ENCODE measurements around the gene GPR62. TPM values are rescaled to one million over a fixed set of nuclear protein-coding genes. Genes with fewer than 3 reads are reported as not detected.

The GPR62 gene
- total RNA-seq, 2 donors from 2014 or later, result not detected

- Mint-ChIP-seq H3K4me1 (peaks cover 16% of the 10 kb centered on the region), H3K27ac (peak overlapping the region; percentile 85), H3K9me3 (no peaks in the 10 kb centered on the region), H3K27me3 (no peaks in the 10 kb centered on the region), H3K4me3 (peak overlapping the region; percentile 81), H3K36me3 (ENCODE audit: low read depth) (peaks cover 22% of the 10 kb centered on the region)
- ATAC-seq (replicated peaks), result no peak
Observed at GRCh38 chr3:51943451-51944391, 11.5 kb upstream of the GPR62 start.

DNA sequence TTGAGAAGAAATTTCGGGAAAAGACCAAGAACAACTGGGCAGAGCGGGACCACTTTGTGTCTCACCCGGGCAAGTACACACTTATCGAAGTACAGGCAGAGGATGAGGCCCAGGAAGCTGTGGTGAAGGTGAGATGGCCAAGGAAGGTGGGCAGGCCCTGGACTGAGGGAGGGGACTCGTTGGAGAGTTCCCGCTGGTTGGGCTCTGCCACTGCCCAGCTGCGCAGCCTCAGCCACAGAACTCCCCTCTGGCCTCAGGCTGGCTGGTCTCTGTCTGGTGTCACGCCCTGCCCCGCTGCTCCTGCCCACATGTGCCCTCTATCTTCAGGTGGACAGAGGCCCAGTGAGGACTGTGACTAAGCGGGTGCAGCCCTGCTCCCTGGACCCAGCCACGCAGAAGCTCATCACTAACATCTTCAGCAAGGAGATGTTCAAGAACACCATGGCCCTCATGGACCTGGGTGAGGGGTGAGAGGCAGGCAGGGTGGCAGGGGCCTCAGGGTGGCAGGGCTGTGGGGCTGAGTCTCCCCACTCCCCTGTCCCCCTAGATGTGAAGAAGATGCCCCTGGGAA, 10.6 kb upstream of the GPR62 start:
- peaks cover 10% of the 10 kb centered on the region for H3K4me1 Mint-ChIP-seq
- H3K27ac Mint-ChIP-seq, result peak overlapping the region; percentile 85
- H3K36me3 Mint-ChIP-seq (ENCODE audit: low read depth), result peaks cover 15% of the 10 kb centered on the region

DNA sequence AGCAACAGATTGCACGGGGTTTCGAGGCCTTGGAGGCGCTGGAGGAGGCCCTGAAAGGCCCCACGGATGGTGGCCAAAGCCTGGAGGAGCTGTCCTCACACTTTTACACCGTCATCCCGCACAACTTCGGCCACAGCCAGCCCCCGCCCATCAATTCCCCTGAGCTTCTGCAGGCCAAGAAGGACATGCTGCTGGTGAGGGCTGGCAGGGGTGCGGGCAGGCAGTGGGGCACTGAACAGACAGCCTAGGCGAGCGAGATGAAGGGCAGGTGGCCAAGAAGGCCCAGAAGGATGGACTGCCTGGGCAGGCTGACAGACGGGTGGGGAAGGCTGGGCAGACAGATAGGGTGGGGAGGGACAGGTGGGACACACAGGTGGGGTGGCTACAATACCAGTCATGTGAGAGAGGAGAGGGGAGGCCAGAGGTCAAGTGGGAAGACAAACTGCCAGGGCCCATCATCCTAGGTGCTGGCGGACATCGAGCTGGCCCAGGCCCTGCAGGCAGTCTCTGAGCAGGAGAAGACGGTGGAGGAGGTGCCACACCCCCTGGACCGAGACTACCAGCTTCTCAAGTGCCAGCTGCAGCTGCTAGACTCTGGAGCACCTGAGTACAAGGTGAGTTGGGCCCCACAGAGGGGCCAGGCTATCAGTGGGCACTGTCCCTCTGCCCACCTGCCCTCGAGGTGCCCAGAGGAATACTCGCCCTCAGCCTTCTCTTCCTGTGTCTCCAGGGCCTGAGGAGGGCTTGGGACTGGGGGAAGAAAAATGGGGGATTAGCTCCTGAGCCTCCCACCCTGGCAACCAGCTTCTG, 9.9 kb upstream of the GPR62 start:
- Mint-ChIP-seq H3K27ac (peak overlapping the region; percentile 61), H3K4me1 (peaks cover 8% of the 10 kb centered on the region), H3K4me3 (no peak overlapping the region), H3K9me3 (no peaks in the 10 kb centered on the region), H3K36me3 (ENCODE audit: low read depth) (peaks cover 8% of the 10 kb centered on the region), H3K27me3 (no peaks in the 10 kb centered on the region)
- no peak for ATAC-seq (replicated peaks)

More for the DNA sequence above, 10.6 kb upstream of the GPR62 start:
- Mint-ChIP-seq H3K9me3 (no peaks in the 10 kb centered on the region), H3K4me3 (no peak overlapping the region), H3K27me3 (no peaks in the 10 kb centered on the region)
- no peak for ATAC-seq (replicated peaks)

DNA sequence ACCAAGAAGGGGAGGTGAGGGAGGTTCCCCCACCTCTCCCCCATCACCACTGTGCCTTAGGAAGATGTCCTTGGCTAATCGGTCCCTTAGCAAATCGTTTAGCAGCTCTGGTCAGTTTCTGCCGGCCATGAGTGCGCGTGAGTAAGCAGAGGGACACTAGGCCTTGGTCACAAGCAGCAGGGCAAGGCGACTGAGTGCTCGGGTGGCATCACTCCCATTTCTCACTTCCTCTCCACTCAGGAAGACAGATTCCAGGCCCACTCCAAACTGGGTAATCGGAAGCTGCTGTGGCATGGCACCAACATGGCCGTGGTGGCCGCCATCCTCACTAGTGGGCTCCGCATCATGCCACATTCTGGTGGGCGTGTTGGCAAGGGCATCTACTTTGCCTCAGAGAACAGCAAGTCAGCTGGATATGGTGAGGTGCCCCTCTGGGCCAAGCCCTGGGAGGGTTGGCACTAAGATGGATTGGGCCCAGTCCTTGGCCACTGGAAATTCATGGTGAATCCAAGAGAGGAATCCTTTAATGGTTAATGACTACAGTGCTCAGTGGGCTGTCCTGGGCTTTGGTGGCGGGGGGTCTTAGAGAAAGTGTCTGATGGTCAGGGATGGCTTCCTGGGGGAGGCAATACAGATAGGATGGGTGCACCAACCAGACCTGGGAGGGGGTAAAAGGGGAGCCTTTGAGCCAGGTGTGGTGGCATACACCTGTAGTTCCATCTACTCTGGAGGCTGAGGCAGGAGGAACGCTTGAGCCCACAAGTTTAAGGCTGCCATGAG, 9.1 kb upstream of the GPR62 start:
- no peaks in the 10 kb centered on the region for H3K4me1 Mint-ChIP-seq
- H3K4me3 Mint-ChIP-seq, result no peak overlapping the region
- no peaks in the 10 kb centered on the region for H3K27me3 Mint-ChIP-seq
- no peak for ATAC-seq (replicated peaks)
- H3K36me3 Mint-ChIP-seq (ENCODE audit: low read depth), result no peaks in the 10 kb centered on the region
- H3K9me3 Mint-ChIP-seq, result no peaks in the 10 kb centered on the region
- peak overlapping the region; percentile 61 for H3K27ac Mint-ChIP-seq

- no peaks in the 10 kb centered on the region for H3K27me3 Mint-ChIP-seq
- no peaks in the 10 kb centered on the region for H3K4me1 Mint-ChIP-seq
- H3K27ac Mint-ChIP-seq, result peak overlapping the region; percentile 61
- no peaks in the 10 kb centered on the region for H3K36me3 Mint-ChIP-seq (ENCODE audit: low read depth)
- no peak overlapping the region for H3K4me3 Mint-ChIP-seq
- H3K9me3 Mint-ChIP-seq, result no peaks in the 10 kb centered on the region
- no peak for ATAC-seq (replicated peaks)
Observed at GRCh38 chr3:51946796-51947195, 8.4 kb upstream of the GPR62 start.

DNA sequence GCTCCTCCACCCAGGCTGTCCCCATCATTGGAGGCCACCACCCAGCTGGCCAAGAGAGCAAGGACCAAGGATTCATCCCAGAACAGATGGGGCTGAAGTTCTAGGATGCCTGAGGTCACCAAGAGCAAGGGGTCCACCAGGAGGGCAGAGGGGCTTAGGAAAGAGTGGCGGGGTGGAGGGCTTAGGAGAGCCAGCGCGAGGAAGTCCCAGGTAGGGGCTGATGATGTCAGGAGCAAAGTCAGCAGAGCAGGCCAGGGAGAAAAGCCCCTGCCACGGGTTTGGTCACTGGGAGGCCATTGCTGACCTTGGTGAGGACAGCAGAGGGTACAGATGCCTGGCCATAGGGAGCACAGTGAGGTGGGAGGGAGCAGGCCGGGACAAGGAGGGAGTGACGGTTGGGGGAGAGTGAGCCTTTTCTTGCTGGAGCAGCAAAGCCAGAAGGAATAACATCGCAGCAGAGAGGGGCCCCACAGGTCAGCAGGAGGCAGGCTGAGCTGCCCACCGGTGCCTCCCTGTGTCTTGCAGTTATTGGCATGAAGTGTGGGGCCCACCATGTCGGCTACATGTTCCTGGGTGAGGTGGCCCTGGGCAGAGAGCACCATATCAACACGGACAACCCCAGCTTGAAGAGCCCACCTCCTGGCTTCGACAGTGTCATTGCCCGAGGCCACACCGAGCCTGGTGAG, 7.8 kb upstream of the GPR62 start:
- no peak for ATAC-seq (replicated peaks)
- Mint-ChIP-seq H3K4me1 (no peaks in the 10 kb centered on the region), H3K36me3 (ENCODE audit: low read depth) (no peaks in the 10 kb centered on the region), H3K27ac (peak overlapping the region; percentile 61), H3K4me3 (no peak overlapping the region), H3K9me3 (no peaks in the 10 kb centered on the region), H3K27me3 (no peaks in the 10 kb centered on the region)

DNA sequence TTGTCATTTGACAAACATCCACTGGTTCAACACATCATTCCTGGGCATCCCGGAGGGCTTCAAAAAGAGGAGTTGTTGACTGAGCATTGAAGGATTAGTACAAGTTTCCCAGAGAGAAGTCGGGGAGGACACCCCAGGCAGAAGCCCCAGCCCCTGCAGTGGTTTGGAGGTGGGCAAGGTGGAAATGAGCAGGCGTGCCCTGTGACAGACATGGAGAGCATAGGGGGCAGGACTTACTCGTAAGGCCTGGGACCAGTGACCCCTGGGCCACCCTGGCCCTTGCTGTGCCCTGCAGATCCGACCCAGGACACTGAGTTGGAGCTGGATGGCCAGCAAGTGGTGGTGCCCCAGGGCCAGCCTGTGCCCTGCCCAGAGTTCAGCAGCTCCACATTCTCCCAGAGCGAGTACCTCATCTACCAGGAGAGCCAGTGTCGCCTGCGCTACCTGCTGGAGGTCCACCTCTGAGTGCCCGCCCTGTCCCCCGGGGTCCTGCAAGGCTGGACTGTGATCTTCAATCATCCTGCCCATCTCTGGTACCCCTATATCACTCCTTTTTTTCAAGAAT, 7.1 kb upstream of the GPR62 start:
- H3K4me1 Mint-ChIP-seq, result no peaks in the 10 kb centered on the region
- H3K9me3 Mint-ChIP-seq, result no peaks in the 10 kb centered on the region

DNA sequence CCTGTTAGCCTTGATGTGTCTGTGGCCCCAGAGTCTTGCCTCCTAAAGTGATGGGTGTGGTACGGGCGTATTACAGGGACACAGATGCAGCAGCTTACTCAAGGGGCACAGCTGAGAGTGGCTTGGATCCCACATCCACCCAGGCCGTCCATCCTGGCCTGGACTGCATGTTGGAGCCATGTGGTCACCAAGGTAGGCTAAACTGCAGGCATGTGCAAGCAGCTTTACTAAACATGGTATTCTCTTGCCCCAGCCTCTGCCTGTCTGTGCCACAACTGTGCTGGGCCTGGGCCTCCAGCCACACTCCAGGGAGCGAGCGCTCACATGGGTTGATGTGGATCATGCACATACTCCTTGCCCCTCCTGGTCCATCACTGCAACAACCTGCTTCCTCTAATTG, 6.1 kb upstream of the GPR62 start:
- H3K4me1 Mint-ChIP-seq, result peaks cover 5% of the 10 kb centered on the region
- no peak for ATAC-seq (replicated peaks)
- H3K9me3 Mint-ChIP-seq, result no peaks in the 10 kb centered on the region
- H3K27ac Mint-ChIP-seq, result no peak overlapping the region
- H3K36me3 Mint-ChIP-seq (ENCODE audit: low read depth), result no peaks in the 10 kb centered on the region
- no peak overlapping the region for H3K4me3 Mint-ChIP-seq
- H3K27me3 Mint-ChIP-seq, result peaks cover 13% of the 10 kb centered on the region

More for the DNA sequence above, 7.1 kb upstream of the GPR62 start:
- no peak for ATAC-seq (replicated peaks)
- no peak overlapping the region for H3K27ac Mint-ChIP-seq
- H3K4me3 Mint-ChIP-seq, result no peak overlapping the region
- peaks cover 3% of the 10 kb centered on the region for H3K27me3 Mint-ChIP-seq
- no peaks in the 10 kb centered on the region for H3K36me3 Mint-ChIP-seq (ENCODE audit: low read depth)

- no peak overlapping the region for H3K4me3 Mint-ChIP-seq
- no peaks in the 10 kb centered on the region for H3K9me3 Mint-ChIP-seq
- no peaks in the 10 kb centered on the region for H3K36me3 Mint-ChIP-seq (ENCODE audit: low read depth)
- no peak overlapping the region for H3K27ac Mint-ChIP-seq
- peaks cover 5% of the 10 kb centered on the region for H3K4me1 Mint-ChIP-seq
- ATAC-seq (replicated peaks), result no peak
- peaks cover 19% of the 10 kb centered on the region for H3K27me3 Mint-ChIP-seq
Observed at GRCh38 chr3:51950899-51951298, 4.3 kb upstream of the GPR62 start.

DNA sequence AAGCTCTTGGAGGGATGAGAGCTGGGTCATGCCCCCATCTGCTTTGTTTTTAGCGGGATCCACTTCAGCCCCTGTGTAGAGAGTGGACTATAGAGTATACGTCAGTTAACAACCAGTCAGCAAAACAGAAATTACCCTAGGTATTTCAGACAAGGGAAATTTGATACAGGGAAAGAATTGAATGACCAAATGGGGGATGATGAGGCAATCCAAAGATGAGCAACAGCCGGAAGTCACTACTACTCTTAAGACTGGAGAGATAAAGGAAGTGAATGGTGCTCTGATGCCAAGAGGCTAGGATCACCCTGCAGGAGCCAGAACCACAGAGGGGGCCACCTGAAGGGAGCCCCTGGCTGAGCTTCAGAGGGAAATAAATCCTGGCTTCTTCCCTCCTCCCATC, 1.7 kb upstream of the GPR62 start:
- peaks cover 9% of the 10 kb centered on the region for H3K4me1 Mint-ChIP-seq
- H3K27ac Mint-ChIP-seq, result no peak overlapping the region
- no peak for ATAC-seq (replicated peaks)
- peaks cover 5% of the 10 kb centered on the region for H3K36me3 Mint-ChIP-seq (ENCODE audit: low read depth)
- H3K9me3 Mint-ChIP-seq, result no peaks in the 10 kb centered on the region
- H3K27me3 Mint-ChIP-seq, result peaks cover 23% of the 10 kb centered on the region
- H3K4me3 Mint-ChIP-seq, result no peak overlapping the region

- peaks cover 10% of the 10 kb centered on the region for H3K4me1 Mint-ChIP-seq
- H3K36me3 Mint-ChIP-seq (ENCODE audit: low read depth), result peaks cover 7% of the 10 kb centered on the region
- no peak overlapping the region for H3K4me3 Mint-ChIP-seq
- no peak for ATAC-seq (replicated peaks)
- peaks cover 24% of the 10 kb centered on the region for H3K27me3 Mint-ChIP-seq
- H3K9me3 Mint-ChIP-seq, result no peaks in the 10 kb centered on the region
- no peak overlapping the region for H3K27ac Mint-ChIP-seq
Observed at GRCh38 chr3:51954105-51954504, 1.1 kb upstream of the GPR62 start.

- Mint-ChIP-seq H3K4me1 (peaks cover 10% of the 10 kb centered on the region), H3K4me3 (no peak overlapping the region), H3K27me3 (peaks cover 24% of the 10 kb centered on the region), H3K27ac (no peak overlapping the region), H3K36me3 (ENCODE audit: low read depth) (peaks cover 7% of the 10 kb centered on the region), H3K9me3 (no peaks in the 10 kb centered on the region)
- ATAC-seq (replicated peaks), result no peak
Observed at GRCh38 chr3:51954713-51955112, 468 bp upstream of the GPR62 start.

Measured in activated T-helper 17 cell treated with anti-CD3 and anti-CD28 coated beads, Interleukin-2, amount 50 U/mL, for 72 hours (primary cell).